Stimulated activated naive CD4-positive, alpha-beta T cell treated with Interleukin-2 at 50 U/mL for 16 hours (primary cell): ENCODE results near the gene PDIK1L.
A peak's percentile ranks its signal among the peaks of the same experiment; 100 is the strongest.

ENCODE experiments used
- DNase-seq: peaks from one replicate; lab custom pipeline; 2025; lab: John Stamatoyannopoulos, UW

The PDIK1L gene

DNA sequence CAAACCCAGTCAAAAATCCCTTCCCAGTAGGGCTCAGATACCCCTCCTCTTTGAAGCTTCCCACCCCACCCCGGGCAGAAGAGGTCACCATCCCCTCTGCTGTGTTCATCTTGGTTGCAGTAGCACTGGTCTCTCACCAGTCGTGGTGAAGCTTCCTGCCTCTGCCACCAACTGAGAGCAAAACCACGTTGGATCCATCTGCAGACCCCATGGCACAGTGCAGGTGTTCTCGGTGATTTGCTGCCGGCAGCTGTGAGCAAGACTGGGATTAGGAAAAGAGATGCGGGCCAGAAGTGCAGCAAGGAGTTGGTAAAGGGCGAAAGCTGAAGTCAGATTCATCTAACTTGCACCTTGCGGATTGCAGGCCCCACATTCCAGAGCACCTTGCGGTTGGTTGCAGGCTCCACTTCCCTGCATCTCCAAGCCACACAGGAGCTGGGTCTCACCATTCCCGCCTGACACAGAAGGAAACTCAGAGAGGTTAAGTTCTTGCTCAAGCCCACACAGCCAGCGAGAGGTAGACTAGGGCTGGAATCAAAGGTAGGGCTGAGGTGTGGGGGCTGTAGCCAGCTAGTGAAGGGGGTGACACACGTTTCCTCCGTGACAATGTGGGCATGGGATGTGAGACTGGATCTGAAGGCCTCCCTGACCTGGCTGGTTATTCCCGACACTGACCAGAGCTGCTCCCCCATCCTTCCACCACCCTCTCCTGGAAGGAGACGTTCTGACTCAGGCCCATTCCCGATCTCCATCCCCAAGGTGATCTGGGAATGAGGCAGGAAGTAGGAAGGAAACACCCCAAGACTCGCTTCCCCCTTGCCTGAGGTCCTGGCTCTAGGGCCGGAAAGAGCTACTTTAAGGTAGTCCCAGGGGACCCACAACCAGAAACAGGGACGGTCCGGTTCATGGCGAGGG lies 44.0 kb downstream of the PDIK1L start:
- no peak for DNase-seq

- no peak for DNase-seq
Observed at GRCh38 chr1:26156285-26157038, 44.8 kb downstream of the PDIK1L start.

GRCh38 chr1:26158271-26158907 lies 46.8 kb downstream of the PDIK1L start:
- DNase-seq, result no peak

DNA sequence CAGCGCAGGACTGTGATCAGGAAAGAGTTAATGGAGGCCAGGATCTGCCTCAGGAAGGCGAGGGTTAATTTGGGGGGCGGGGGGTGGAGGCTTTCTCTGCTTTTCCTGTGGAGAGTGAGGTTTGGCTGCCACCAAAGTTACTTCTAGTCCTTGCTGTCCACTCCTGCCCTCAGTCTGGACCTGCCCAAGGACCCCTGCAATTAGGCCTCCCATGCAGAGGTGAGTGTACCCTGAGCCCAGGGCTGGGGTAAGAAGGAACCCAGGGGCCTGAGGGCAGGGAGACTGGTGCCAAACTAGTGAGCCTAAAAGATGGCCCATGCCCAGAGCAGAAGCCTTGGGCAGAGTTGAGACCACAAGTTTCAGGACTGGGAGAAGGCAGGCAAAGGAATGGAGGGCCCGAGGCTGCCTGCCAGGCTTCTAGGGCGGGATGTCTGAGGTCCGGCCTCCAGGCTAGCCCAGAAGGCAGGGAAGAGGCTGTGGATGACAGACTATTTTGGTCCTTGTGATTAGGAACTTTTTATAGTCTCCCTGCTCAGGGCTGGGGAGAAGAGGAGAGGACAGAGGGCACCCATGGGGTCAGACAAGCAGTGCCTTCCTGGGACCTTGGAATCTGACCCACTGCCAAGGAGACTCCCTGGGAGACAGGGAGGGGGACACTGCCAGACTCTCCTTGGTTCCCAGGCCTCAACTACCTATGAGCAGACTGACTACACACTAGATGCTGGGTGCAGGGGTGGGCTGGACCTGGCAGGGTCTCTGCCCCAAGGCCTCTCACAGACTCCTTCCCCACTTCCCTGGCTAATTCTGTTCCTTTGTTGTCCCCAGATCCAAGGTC lies 47.5 kb downstream of the PDIK1L start, which contains the start of gene FAM110D:
FAM110D (plus strand) TSS at position 172 of the 835 bp plus-strand sequence. CDS start 2,213 bp downstream, outside the sequence.
- no peak for DNase-seq

- no peak for DNase-seq
Observed at GRCh38 chr1:26159743-26160039, 48.1 kb downstream of the PDIK1L start.

DNA sequence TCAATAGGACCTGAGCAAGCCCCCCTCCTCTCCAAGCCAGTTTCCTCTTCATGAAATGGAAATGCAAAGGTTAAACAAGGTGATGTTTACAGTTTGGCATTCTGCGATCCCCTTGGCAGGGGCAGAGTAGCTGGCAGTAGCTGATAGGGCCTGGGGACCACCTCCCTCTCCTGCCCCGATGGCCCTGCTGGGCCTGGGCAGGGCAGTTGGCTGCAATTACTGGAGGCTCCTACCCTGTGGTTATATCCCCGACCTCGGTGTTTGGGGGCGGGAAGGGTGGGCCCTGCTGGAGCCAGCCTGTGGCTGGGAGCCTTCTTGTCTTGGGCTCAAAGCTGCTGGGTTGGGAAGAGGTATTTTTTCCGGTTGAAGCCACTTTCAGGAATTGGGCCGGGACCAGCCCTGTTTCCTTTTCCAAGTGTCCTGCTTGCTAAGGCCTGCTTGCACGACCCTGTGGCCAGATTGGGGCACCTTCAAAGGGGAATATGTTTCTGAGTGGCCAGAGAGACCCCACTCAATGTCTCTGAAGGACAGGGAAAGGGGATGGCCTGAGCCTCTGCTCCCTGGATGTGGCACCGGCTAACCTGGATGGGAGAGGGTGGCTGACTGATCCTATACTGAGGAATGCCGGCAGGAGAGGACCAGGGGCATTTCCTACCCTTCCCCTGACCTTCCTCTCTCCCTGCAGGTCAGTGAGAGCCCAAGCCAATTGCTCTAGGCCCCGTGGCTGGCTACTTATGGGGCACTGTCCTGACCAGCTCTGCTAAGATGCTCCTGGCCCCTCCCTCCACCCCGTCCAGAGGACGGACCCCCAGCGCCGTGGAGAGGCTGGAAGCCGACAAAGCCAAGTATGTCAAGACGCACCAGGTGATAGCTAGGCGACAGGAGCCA lies 49.1 kb downstream of the PDIK1L start:
- DNase-seq, result no peak

DNA sequence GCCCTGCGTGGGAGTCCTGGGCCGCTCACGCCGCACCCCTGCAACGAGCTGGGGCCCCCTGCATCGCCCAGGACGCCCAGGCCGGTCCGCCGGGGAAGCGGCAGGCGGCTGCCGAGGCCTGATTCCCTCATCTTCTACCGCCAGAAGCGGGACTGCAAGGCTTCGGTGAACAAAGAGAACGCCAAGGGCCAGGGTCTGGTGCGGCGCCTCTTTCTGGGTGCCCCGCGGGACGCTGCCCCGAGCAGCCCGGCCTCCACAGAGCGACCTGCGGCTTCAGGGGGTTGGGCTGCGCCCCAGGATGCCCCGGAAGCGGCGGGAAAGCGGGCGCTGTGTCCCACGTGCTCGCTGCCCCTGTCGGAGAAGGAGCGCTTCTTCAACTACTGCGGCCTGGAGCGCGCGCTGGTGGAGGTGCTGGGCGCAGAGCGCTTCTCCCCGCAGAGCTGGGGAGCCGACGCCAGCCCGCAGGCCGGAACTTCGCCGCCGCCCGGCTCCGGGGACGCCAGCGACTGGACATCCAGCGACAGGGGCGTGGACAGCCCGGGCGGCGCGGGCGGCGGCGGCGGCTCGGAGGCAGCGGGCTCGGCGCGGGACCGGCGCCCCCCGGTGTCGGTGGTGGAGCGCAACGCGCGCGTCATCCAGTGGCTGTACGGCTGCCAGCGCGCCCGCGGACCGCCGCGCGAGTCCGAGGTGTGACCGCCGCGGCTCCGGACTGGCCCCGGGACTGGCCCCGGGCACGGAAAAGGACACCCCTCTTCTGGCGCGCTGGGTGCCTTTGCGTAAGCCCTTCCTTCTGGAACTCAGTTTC lies 50.0 kb downstream of the PDIK1L start:
- peak; percentile 19 for DNase-seq

DNA sequence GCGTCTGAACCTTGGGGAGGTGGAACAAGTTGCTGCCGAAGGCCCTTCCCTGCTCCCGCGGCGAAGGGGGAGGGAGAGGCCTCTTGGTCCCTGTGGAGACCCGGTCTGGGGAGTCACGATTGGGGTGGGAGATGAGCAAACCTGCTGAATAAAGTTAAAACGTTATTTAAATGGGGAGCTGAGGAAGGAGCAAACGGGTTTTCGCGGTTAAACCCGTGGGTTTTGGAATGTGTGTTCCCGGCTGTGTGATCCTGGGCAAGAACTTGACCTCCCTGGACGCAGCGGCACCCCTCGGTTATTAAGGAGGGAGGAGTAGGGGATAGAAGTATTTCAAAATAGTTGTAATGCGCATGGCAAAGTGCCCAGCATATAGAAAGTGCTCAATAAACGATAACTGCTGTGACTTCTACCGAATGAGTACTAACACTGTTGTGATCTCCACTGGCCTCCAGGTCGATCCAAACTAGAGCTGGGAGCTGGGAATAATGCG lies 50.6 kb downstream of the PDIK1L start:
- DNase-seq, result no peak

GRCh38 chr1:26163684-26164035 lies 52.0 kb downstream of the PDIK1L start:
- no peak for DNase-seq

DNA sequence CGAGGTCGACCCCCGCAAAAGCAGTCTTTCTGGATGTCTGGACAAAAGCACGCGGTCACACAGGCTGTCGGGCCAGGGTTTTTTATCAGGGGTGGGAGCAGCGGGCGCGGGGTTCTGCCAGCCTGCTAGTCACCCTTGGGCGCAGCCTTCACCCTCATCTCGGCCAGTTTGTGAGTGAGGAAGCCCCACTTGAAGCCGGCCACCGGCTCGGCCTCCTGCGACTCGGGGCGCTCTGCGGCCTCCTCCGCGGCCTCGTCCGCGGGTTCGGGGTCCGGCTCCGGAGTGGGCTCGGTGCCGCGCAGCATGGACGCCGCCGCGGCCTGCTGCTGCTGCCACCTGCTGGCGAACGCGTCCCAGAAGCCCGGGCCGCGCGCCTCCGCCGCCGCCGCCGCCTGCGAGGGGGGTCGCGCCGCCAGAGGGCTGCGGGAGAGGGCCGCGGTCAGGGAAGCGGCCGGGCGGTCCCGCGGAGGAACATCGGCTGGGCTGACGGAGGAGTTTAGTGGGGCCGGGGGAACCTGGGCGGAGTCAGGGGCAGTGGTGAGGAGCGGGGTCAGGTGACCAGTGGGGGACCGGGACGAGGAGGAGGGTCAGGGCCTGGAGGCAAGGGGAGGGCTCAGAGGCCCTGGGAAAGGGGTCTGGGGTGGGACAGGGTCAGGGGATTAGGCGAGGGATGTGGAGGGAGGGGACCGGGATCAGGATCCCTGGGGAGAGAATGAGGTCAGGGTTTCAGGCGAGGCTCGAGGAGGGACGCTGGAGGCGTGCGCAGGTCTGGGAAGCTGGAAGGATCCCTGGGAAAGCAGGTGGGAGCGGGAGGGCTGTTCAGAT lies 52.6 kb downstream of the PDIK1L start:
- DNase-seq, result peak; percentile 23

- no peak for DNase-seq
Observed at GRCh38 chr1:26164861-26165842, 53.5 kb downstream of the PDIK1L start.

DNA sequence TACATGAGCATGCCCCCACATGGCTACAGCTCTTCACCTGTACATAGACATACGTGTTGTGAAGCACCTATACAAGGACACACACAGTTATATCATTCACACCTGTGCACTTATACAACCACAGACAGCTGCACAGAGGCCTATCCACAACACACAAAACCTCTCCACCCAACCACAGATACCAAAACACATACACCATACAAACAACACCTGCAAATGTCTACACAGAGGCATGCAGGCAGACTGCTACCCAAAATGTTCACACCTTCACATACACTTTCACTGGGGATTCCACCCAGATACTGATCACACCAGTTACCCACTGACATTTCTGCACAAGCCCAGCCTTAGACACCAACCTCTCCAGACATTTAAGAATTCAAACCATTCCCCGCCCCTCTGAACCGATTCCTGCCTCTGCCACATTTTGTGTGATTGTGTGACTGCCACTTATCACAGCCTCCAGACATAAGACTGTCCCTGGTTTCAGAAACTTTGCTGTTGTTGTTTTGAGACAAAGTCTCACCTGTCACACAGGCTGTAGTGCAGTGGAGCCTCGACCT lies 55.2 kb downstream of the PDIK1L start:
- no peak for DNase-seq

DNA sequence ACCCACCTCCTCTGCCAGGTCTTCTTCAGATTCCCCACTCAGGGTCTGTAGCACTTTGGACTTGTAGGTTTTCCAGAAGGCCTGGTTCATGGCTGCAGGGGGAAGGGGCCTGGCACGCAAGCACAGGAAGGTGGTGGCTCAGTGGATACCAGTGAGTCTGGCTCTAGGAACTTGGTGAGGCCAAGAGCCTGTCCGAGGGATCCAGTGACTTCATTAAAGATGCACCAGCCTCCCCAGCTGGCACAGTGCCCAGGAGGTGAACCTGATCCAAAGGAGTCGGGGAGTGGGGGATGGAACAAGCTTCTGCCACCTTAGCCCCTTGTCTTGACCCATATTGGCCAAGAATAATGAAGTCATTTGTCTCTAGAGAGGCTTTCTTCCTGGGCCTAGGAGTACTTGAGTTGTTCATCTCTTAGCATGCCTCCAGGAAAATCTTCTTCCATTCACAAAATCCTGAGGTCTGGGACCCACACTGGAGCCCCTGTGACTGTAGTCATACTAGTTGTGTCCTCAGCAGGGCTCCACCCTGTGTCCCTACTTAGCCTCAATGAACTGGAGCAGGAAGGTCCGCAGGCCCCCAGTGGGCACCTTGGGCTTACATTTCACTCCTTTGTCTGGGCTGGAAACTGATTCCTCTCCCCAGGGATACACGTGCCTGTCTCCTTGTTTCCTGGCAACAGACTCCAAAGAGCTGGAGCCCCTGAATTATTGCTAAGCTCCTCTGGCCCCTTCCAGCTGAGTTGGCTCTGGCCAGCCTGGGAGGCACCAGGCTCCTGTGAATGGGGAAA lies 57.0 kb downstream of the PDIK1L start, which contains the start of gene C1orf232:
C1orf232 (minus strand) TSS at position 554 of the 788 bp plus-strand sequence; CDS start at position 90, 464 bp downstream.
- DNase-seq, result no peak

DNA sequence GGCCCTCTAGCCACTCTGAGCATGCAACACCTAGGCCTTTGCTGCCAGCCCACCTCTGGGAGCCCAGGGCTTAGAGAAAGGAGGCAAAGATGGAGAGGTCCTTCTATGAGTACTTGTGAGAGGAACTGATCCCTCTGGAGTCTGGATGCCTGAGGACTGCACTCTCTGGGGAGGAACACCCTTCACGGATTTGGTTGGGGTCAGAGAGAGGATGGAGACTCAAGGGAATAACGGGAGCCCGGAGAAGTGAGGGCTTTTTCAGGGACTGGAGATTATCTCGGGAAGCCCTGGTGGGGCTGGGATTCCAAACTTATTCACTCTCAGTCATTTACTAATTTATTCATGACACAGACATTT lies 57.6 kb downstream of the PDIK1L start:
- no peak for DNase-seq

DNA sequence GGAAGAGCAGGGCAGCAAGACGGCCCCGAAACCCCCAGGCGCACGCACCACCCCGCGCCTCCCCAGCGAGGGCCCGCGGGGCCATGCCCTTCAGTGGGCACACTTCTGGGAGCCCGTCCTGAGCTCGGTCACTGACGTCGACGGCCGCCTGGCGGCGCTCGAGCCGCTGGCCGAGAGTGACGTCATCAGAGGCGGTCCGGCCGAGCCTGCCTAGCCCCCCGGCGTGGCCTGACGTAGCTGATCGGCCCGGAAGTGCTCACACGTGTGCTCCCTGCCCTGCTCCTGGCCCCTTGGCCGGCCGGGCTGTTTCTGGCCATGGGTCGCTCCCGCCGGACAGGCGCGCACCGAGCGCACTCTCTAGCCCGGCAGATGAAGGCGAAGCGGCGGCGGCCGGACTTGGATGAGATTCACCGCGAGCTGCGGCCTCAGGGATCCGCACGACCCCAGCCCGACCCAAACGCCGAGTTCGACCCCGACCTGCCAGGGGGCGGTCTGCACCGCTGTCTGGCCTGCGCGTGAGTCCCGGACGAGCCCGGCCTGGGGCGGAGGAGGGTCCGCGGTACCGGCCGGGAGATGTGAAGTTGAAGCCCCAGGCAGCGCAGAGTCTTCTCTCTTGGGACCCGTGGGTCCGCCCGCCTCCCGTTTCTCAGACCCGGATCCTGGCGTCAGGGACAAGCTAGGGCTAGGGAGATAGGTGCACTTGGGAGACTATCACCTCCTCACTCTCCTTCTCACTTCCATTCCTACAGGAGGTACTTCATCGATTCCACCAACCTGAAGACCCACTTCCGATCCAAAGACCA lies 58.2 kb downstream of the PDIK1L start, which contains the start of gene ZNF593:
ZNF593 (plus strand) TSS at position 240 of the 803 bp plus-strand sequence; CDS start at position 316, 76 bp downstream.
- DNase-seq, result peak; percentile 79

DNA sequence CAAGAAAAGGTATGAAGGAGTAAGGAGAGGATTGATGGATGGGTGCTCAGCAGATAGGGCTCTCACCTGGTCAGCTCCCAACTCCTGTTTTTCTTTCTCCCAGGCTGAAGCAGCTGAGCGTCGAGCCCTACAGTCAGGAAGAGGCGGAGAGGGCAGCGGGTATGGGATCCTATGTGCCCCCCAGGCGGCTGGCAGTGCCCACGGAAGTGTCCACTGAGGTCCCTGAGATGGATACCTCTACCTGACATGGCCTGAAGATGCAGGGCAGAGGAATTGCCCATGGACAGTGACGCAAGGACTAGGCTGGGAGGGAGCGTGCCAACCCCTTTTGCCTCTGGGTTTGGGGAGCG lies 58.8 kb downstream of the PDIK1L start:
- no peak for DNase-seq
